Hepatocyte (in vitro differentiated cells): Measurements from ENCODE around the gene CDK18. TPM values are rescaled to one million over a fixed set of nuclear protein-coding genes. Genes with fewer than 3 reads are reported as not detected.

Source experiments
- DNase-seq: peaks from one replicate; pipeline ENCODE4 v3.0.0-alpha.2; 2016; ENCODE audit warnings: low spot score
- H2AFZ ChIP-seq: fragments of 200-600 bp; sonication (generic); 2 replicates; pipeline ENCODE4 v1.6.0; 2016; ENCODE audit warnings: antibody characterized with exemption, mild to moderate bottlenecking
- H3K27ac ChIP-seq: fragments of 200-600 bp; sonication (generic); 2 replicates; pipeline ENCODE4 v1.5.1; 2016; ENCODE audit warnings: mild to moderate bottlenecking
- H3K27me3 ChIP-seq: fragments of 200-600 bp; sonication (generic); 2 replicates; pipeline ENCODE4 v1.6.1; 2016
- H3K36me3 ChIP-seq: fragments of 200-600 bp; sonication (generic); replicated peaks from 2 replicates; pipeline ENCODE4 v1.5.1; 2016; ENCODE audit warnings: low read depth; ENCODE audit not compliant: insufficient read depth
- H3K4me1 ChIP-seq: fragments of 200-600 bp; sonication (generic); 2 replicates; pipeline ENCODE4 v1.5.1; 2016; ENCODE audit warnings: mild to moderate bottlenecking, moderate library complexity; ENCODE audit not compliant: insufficient read depth
- H3K4me2 ChIP-seq: fragments of 200-600 bp; sonication (generic); 2 replicates; pipeline ENCODE4 v1.6.0; 2016
- H3K4me3 ChIP-seq: fragments of 200-600 bp; sonication (generic); 2 replicates; pipeline ENCODE4 v1.5.1; 2016; ENCODE audit warnings: mild to moderate bottlenecking
- H3K79me2 ChIP-seq: fragments of 200-600 bp; sonication (generic); 2 replicates; pipeline ENCODE4 v1.6.0; 2017; ENCODE audit warnings: mild to moderate bottlenecking
- H3K9me2 ChIP-seq: fragments of 200-600 bp; sonication (generic); replicated peaks from 2 replicates; pipeline ENCODE4 v1.6.0; 2017; ENCODE audit warnings: mild to moderate bottlenecking; ENCODE audit not compliant: insufficient read depth
- H3K9me3 ChIP-seq: fragments of 200-600 bp; sonication (generic); 2 replicates; pipeline ENCODE4 v1.5.1; 2016; ENCODE audit warnings: low read depth, mild to moderate bottlenecking
- H4K20me1 ChIP-seq: fragments of 200-600 bp; sonication (generic); 2 replicates; pipeline ENCODE4 v1.6.0; 2016; ENCODE audit warnings: mild to moderate bottlenecking; ENCODE audit not compliant: insufficient read depth, poor library complexity, severe bottlenecking
- CTCF ChIP-seq: fragments of 200-600 bp; sonication (generic); IDR thresholded peaks from 2 replicates; pipeline ENCODE4 v1.5.1; 2016; ENCODE audit warnings: antibody characterized with exemption, mild to moderate bottlenecking; ENCODE audit not compliant: poor library complexity
- EZH2 ChIP-seq: fragments of 200-600 bp; sonication (generic); IDR thresholded peaks from 2 replicates; pipeline ENCODE4 v1.6.1; 2016; ENCODE audit warnings: antibody characterized with exemption, mild to moderate bottlenecking, borderline replicate concordance
- EZH2phosphoT487 ChIP-seq: fragments of 200-600 bp; sonication (generic); IDR thresholded peaks from one replicate; pipeline ENCODE4 v1.6.1; 2018; ENCODE audit warnings: antibody characterized with exemption, mild to moderate bottlenecking, low read depth, moderate library complexity; ENCODE audit not compliant: unreplicated experiment, severe bottlenecking
- WGBS: methylation state at CpG from one replicate; pipeline ENCODE4 v1.1.6; 2016; ENCODE audit warnings: low lambda C conversion rate; ENCODE audit errors: missing lambda C conversion rate; 5-methylcytosine and 5-hydroxymethylcytosine counted together
- polyA plus RNA-seq: library from polyadenylated mRNA; unstranded; fragments of >200 nt; fragmentation: Nextera tagmentation; extraction: Ambion mirVana; gene quantifications from 2 replicates; pipeline ENCODE4 v1.2.1, GENCODE V29; 2016
- total RNA-seq: library from RNA; depleted of rRNA; stranded (reverse); fragments of >200 nt; gene quantifications from 2 replicates; pipeline ENCODE4 v1.2.3, GENCODE V29; 2014

Gene CDK18
- total and polyA plus RNA-seq, 2 experiments from 2014 or later: 8.0 to 16.7 TPM

- Histone ChIP-seq H2AFZ (peak overlapping the region; percentile 45), H3K79me2 (no peaks in the 10 kb centered on the region), H3K36me3 (no peaks in the 10 kb centered on the region), H4K20me1 (no peaks in the 10 kb centered on the region), H3K27me3 (peaks cover 76% of the 10 kb centered on the region), H3K4me3 (no peak overlapping the region), H3K27ac (no peak overlapping the region), H3K9me3 (no peaks in the 10 kb centered on the region), H3K4me2 (peak overlapping the region; percentile 83), H3K9me2 (no peaks in the 10 kb centered on the region), H3K4me1 (peaks cover 9% of the 10 kb centered on the region)
- 1% methylated on average over 31 of the region's 47 CpGs for WGBS
- TF ChIP-seq CTCF (no peak), EZH2phosphoT487 (peak; percentile 50), EZH2 (peak; percentile 95)
- DNase-seq: no peak
Measured at GRCh38 chr1:205456383-205456867, 48.0 kb upstream of the CDK18 start.

DNA sequence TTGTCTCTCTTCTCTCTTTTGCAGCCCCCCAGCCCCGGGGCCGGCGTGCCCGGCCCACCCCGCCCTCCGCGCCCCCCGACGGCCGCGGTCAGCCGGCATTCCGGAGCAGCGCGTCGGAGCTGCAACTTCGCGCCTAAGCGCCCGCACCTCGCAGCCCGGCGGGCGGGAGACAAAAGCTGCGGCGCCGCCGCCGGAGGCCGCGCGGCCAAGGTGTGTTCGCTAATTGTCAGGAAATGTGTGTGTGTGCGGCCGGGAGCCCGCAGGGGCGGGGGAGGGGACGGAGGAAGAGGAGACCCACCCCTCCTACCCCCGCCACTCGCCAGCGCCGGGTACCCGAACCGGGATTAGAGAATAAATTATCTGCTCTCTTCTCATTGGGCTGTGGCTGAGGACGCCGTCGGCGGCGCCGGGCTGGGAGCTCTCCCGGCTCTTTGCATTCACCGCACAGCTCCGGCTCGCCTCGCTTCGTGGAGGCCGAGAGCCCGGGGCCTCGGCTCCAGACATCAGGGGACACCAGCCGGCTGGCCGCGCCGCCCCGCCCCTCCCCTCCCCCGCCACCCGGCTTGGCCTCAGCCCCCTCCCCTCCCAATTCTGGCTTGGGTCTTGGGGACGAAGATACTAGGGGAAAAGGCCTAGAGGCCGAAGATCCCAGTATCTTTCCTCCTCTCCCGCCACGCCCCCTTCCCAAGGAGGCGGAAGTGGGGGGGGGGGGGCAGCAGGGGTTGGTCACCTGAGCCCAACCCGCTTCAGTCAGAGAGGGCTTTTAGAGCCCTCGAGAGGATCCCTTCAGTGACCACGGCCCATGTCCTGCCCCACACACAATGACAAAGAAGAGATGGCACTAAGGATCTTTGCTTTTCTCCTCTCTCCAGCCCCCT lies 47.4 kb upstream of the CDK18 start:
- Histone ChIP-seq H3K4me1 (peaks cover 9% of the 10 kb centered on the region), H3K4me2 (peak overlapping the region; percentile 83), H3K27ac (no peak overlapping the region), H3K9me2 (no peaks in the 10 kb centered on the region), H3K9me3 (no peaks in the 10 kb centered on the region), H3K36me3 (no peaks in the 10 kb centered on the region), H2AFZ (peak overlapping the region; percentile 45), H4K20me1 (no peaks in the 10 kb centered on the region), H3K4me3 (no peak overlapping the region), H3K79me2 (no peaks in the 10 kb centered on the region), H3K27me3 (peaks cover 81% of the 10 kb centered on the region)
- no peak for DNase-seq
- TF ChIP-seq CTCF: no peak
- peak; percentile 63 for TF ChIP-seq EZH2
- WGBS: 1% methylated on average over 9 of the region's 74 CpGs

DNA sequence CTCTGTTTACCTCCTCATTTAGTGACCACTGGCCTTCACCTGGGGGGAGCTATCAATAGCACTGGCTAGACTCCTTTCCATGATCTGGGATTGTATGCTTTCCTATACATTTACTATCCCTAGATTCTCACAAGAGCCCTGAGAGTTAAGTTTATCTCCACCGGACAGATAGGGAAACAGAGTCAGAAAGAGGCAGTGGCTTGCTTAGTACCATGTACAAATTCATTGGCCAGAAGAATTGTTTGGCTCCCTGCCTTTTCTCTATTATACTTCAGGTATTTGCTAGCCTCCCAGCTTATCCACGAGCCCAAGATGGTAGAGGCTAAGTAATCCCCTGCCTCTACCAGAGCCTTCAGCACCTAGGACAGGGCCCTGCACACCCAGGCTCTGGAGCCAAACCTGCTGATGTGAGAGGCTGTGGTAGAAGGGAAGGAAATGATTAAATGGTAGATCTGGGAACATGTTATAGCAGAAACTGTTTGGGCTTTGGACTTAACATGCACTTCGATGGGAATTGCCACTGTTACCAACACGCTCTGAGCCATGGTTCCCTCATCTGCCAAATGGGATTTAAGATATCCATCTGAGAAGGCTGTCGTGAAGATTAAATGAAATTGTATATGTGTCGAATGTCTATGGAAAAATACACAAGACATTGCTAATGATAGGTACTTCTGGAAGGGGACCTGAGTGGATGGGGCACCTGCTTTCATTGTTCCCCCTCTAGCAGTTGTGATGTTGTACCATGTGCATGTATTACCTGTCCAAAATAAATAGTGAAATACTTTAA lies 45.5 kb upstream of the CDK18 start:
- DNase-seq: peak; percentile 83
- H3K27me3 ChIP-seq: peaks cover 81% of the 10 kb centered on the region
- H3K9me3 ChIP-seq: no peaks in the 10 kb centered on the region
- H3K27ac ChIP-seq: no peak overlapping the region
- no peak overlapping the region for H3K4me2 ChIP-seq
- peaks cover 9% of the 10 kb centered on the region for H3K4me1 ChIP-seq
- H3K9me2 ChIP-seq: no peaks in the 10 kb centered on the region
- no peaks in the 10 kb centered on the region for H3K36me3 ChIP-seq
- TF ChIP-seq EZH2phosphoT487: no peak
- TF ChIP-seq EZH2: no peak
- TF ChIP-seq CTCF: no peak
- WGBS: 49% methylated on average over 6 of the region's 6 CpGs
- H4K20me1 ChIP-seq: no peaks in the 10 kb centered on the region
- H3K4me3 ChIP-seq: no peak overlapping the region
- H3K79me2 ChIP-seq: no peaks in the 10 kb centered on the region
- H2AFZ ChIP-seq: no peak overlapping the region
